WTC11 (cell line): ENCODE measurements around the gene MTPN. TPM values are rescaled to one million over a fixed set of nuclear protein-coding genes. Genes with fewer than 3 reads are reported as not detected.

Source experiments
- ATAC-seq: fragments of 200-7000 bp; cut with Tn5 transposase; 2 replicates; pipeline ENCODE4 v1.10.0; 2021; ENCODE audit warnings: mild to moderate bottlenecking, moderate library complexity
- CTCF ChIA-PET: fragments of 300-600 bp; sonication (Branson Sonifier 250); formaldehyde crosslinking; loops from one replicate; lab custom pipeline; 2021; ENCODE audit warnings: antibody characterized with exemption; lab: Charles Lee
- POLR2A ChIA-PET: fragments of 350-600 bp; sonication (Branson Sonifier 250); formaldehyde crosslinking; loops from one replicate; lab custom pipeline; 2021; ENCODE audit warnings: antibody characterized with exemption; lab: Charles Lee
- DNase-seq: peaks from one replicate; pipeline ENCODE4 v3.0.0; 2021; ENCODE audit warnings: low spot score
- H3K27ac Mint-ChIP-seq: 2 replicates; pipeline ENCODE4 v1.8.0; 2021; ENCODE audit warnings: mixed read lengths
- H3K27me3 Mint-ChIP-seq: 2 replicates; pipeline ENCODE4 v1.8.0; 2021; ENCODE audit warnings: low read depth, mild to moderate bottlenecking, moderate library complexity, mixed read lengths
- H3K36me3 Mint-ChIP-seq: 2 replicates; pipeline ENCODE4 v1.8.0; 2021; ENCODE audit warnings: mixed read lengths
- H3K4me1 Mint-ChIP-seq: 2 replicates; pipeline ENCODE4 v1.8.0; 2022; ENCODE audit warnings: mixed read lengths
- H3K4me3 Mint-ChIP-seq: 2 replicates; pipeline ENCODE4 v1.8.0; 2021; ENCODE audit warnings: mild to moderate bottlenecking, moderate library complexity, mixed read lengths
- H3K9me3 Mint-ChIP-seq: 2 replicates; pipeline ENCODE4 v1.8.0; 2021; ENCODE audit warnings: mixed read lengths
- ATF1 ChIP-seq: sonication (generic); formaldehyde crosslinking; IDR thresholded peaks from 2 replicates; pipeline ENCODE4 v1.8.1; 2023; ENCODE audit warnings: mild to moderate bottlenecking, moderate library complexity, missing genetic modification reagents
- CREB1 ChIP-seq: sonication (generic); formaldehyde crosslinking; IDR thresholded peaks from 2 replicates; pipeline ENCODE4 v1.8.0; 2023; ENCODE audit warnings: mild to moderate bottlenecking, missing genetic modification reagents
- GABPB1 ChIP-seq: sonication (generic); formaldehyde crosslinking; IDR thresholded peaks from 2 replicates; pipeline ENCODE4 v1.8.1; 2023; ENCODE audit warnings: mild to moderate bottlenecking, missing genetic modification reagents
- NFATC4 ChIP-seq: fragments of 250-450 bp; sonication (Bioruptor Pico); IDR thresholded peaks from 2 replicates; pipeline ENCODE4 v1.9.0; 2021; ENCODE audit warnings: mild to moderate bottlenecking
- NFE2L1 ChIP-seq: sonication (generic); formaldehyde crosslinking; IDR thresholded peaks from 2 replicates; pipeline ENCODE4 v1.8.1; 2023; ENCODE audit warnings: missing genetic modification reagents
- NR2C2 ChIP-seq: sonication (generic); formaldehyde crosslinking; IDR thresholded peaks from 2 replicates; pipeline ENCODE4 v1.8.0; 2022; ENCODE audit warnings: mild to moderate bottlenecking, missing genetic modification reagents
- NR3C1 ChIP-seq: sonication (generic); formaldehyde crosslinking; conservative IDR thresholded peaks from 2 replicates; pipeline ENCODE4 v1.8.1; 2023; ENCODE audit warnings: low read depth, mild to moderate bottlenecking, missing genetic modification reagents
- SMAD3 ChIP-seq: sonication (generic); formaldehyde crosslinking; IDR thresholded peaks from 2 replicates; pipeline ENCODE4 v1.8.0; 2022; ENCODE audit warnings: missing genetic modification reagents, mild to moderate bottlenecking, borderline replicate concordance
- TCF7 ChIP-seq: sonication (generic); formaldehyde crosslinking; IDR thresholded peaks from 2 replicates; pipeline ENCODE4 v1.8.0; 2022; ENCODE audit warnings: mild to moderate bottlenecking, low read depth, missing genetic modification reagents, moderate library complexity
- TEAD4 ChIP-seq: sonication (generic); formaldehyde crosslinking; IDR thresholded peaks from 2 replicates; pipeline ENCODE4 v1.8.0; 2022; ENCODE audit warnings: mild to moderate bottlenecking, missing genetic modification reagents
- ZBTB21 ChIP-seq: sonication (generic); formaldehyde crosslinking; IDR thresholded peaks from 2 replicates; pipeline ENCODE4 v1.8.1; 2023; ENCODE audit warnings: mild to moderate bottlenecking, missing genetic modification reagents, borderline replicate concordance
- ZNF138 ChIP-seq: sonication (generic); formaldehyde crosslinking; conservative IDR thresholded peaks from 2 replicates; pipeline ENCODE4 v1.8.1; 2022; ENCODE audit warnings: mild to moderate bottlenecking, moderate library complexity, missing genetic modification reagents
- ZNF219 ChIP-seq: sonication (generic); formaldehyde crosslinking; IDR thresholded peaks from 2 replicates; pipeline ENCODE4 v1.8.0; 2023; ENCODE audit warnings: missing genetic modification reagents, mild to moderate bottlenecking, borderline replicate concordance
- ZNF232 ChIP-seq: sonication (generic); formaldehyde crosslinking; IDR thresholded peaks from 2 replicates; pipeline ENCODE4 v1.8.0; 2022; ENCODE audit warnings: mild to moderate bottlenecking, missing genetic modification reagents
- ZNF317 ChIP-seq: sonication (generic); formaldehyde crosslinking; IDR thresholded peaks from 2 replicates; pipeline ENCODE4 v1.8.1; 2023; ENCODE audit warnings: low read depth, mild to moderate bottlenecking, moderate library complexity, missing genetic modification reagents, borderline replicate concordance
- ZNF671 ChIP-seq: fragments of 250-450 bp; sonication (Bioruptor Pico); IDR thresholded peaks from 2 replicates; pipeline ENCODE4 v1.8.0; 2021; ENCODE audit warnings: mild to moderate bottlenecking
- total RNA-seq: library from RNA; stranded (reverse); gene quantifications from 3 replicates; pipeline ENCODE4 v1.2.3, GENCODE V29; 2021
- TF ChIP-seq, protein P1 (sequence below): fragments of 250-450 bp; sonication (Bioruptor Pico); IDR thresholded peaks from 2 replicates; pipeline ENCODE4 v1.9.0; 2021; ENCODE audit warnings: moderate library complexity, mild to moderate bottlenecking, inconsistent platforms, borderline replicate concordance
- TF ChIP-seq, protein P2 (sequence below): sonication (generic); formaldehyde crosslinking; IDR thresholded peaks from 2 replicates; pipeline ENCODE4 v1.8.0; 2023; ENCODE audit warnings: missing genetic modification reagents
- TF ChIP-seq, protein P3 (sequence below): sonication (generic); formaldehyde crosslinking; IDR thresholded peaks from 2 replicates; pipeline ENCODE4 v1.8.0; 2022; ENCODE audit warnings: mild to moderate bottlenecking, missing genetic modification reagents
- TF ChIP-seq, protein P4 (sequence below): sonication (generic); formaldehyde crosslinking; IDR thresholded peaks from 2 replicates; pipeline ENCODE4 v1.8.1; 2023; ENCODE audit warnings: mild to moderate bottlenecking, missing genetic modification reagents
- TF ChIP-seq, protein P5 (sequence below): sonication (generic); formaldehyde crosslinking; IDR thresholded peaks from 2 replicates; pipeline ENCODE4 v1.8.0; 2023; ENCODE audit warnings: missing genetic modification reagents, mild to moderate bottlenecking, borderline replicate concordance
- TF ChIP-seq, protein P6 (sequence below): sonication (generic); formaldehyde crosslinking; IDR thresholded peaks from 2 replicates; pipeline ENCODE4 v1.8.1; 2022; ENCODE audit warnings: mild to moderate bottlenecking, missing genetic modification reagents, moderate library complexity, borderline replicate concordance

The MTPN gene
- total RNA-seq, 1 experiment from 2014 or later: 92.5 TPM

DNA sequence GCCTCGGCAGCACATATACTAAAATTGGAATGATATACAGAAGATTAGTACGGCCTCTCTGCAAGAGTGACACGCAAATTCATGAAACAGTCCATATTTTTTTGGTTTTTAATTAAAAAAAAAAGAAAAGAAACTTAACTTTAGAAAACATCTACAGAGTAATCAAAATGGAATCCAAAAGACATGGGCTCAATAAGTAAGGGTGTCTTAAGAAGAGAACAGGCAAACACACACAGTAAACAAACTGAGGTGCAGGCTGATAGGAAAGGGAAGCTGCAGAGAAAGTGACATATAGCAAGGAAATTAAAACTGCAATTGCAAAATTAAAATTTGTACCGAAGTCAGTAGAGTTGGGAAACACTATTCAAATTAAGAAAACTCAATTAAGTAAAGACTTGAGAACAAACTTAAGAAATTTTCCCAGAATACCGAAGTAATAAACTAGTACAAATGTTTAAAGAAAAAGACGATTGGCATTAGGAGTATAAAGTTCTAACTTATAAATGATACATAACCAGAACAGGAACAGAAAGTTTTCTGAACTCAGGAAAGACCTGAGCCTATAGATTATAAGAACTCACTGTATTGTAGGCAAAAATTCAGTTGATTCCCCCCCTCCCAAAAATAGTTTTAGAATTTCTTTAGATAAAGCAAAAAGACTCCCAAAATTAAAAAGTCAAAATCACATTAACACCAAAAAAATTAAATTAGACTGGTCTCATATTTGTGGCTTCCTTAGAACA lies 16.3 kb downstream of the MTPN start (continued):
- TF ChIP-seq ZNF219 (CRISPR knock-in tag): no peak
- TF ChIP-seq, protein P1, sequence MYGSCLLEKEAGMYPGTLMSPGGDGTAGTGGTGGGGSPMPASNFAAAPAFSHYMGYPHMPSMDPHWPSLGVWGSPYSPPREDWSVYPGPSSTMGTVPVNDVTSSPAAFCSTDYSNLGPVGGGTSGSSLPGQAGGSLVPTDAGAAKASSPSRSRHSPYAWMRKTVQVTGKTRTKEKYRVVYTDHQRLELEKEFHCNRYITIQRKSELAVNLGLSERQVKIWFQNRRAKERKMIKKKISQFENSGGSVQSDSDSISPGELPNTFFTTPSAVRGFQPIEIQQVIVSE (CRISPR knock-in tag): no peak

DNA sequence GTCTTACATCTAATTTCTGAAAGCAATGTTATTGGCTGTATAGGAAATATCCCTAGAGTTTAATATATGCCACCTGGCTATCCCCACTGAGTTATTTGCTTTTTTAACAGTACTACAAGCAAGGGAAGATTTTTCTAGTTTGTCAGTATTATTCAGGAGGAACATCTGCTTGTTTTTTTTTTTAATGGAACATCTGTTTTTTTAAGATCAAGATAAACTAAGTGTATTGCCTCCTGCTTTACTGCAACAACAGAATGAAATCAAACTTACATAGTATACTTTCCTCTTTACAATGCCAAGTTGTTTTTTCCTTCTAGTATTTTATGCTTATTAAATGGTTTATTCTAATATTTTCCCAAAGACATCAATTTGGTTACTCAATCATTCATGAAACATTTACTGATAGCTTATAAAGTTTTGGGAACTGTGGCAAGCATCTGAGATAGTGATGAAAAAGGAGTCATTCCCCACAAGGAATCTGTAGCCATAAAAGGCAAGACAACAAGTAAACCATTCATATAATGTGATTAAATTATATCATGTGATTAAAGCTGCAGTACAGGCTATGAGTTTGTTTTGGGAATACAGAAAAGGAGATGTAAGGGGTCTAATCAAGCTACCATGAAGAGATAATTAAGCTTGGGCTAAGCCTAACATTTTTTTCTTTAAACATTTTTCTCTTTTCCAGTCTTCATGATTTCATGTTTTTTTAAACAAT lies 17.4 kb downstream of the MTPN start:
- no peak overlapping the region for H3K27ac Mint-ChIP-seq
- TF ChIP-seq SMAD3: no peak
- TF ChIP-seq, protein P2, sequence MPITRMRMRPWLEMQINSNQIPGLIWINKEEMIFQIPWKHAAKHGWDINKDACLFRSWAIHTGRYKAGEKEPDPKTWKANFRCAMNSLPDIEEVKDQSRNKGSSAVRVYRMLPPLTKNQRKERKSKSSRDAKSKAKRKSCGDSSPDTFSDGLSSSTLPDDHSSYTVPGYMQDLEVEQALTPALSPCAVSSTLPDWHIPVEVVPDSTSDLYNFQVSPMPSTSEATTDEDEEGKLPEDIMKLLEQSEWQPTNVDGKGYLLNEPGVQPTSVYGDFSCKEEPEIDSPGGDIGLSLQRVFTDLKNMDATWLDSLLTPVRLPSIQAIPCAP (CRISPR knock-in tag): no peak
- TF ChIP-seq ZNF671 (CRISPR knock-in tag): no peak
- no peak for TF ChIP-seq ZNF317 (CRISPR knock-in tag)
- TF ChIP-seq, all 79 proteins: peak for 0
- H3K4me1 Mint-ChIP-seq: peaks cover 5% of the 10 kb centered on the region; the same call in 1 of the 2 replicates
- H3K9me3 Mint-ChIP-seq: no peaks in the 10 kb centered on the region
- no peaks in the 10 kb centered on the region for H3K27me3 Mint-ChIP-seq
- H3K4me3 Mint-ChIP-seq: no peak overlapping the region
- ATAC-seq: no peak
- H3K36me3 Mint-ChIP-seq: no peaks in the 10 kb centered on the region
- no peak for DNase-seq
- ChIA-PET POLR2A (no interaction called here), CTCF (no interaction called here)

DNA sequence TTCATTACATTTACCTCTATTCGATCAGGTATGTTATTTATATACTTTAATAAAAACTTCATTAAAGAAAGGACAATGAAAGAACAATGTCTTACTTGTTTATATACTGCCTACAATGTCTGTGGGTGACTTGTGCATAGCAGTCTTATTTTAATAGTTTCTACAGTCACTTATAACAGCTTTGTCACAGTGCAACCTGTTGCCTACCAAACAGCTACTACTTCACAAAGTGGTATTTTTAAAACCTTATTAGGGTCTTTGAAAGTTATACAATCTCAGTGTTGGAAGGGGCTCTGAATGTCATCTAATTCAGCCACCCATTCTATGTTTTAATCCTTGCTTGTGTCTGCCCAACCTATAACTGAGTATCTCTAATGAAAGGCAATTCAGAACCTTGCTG lies 19.0 kb downstream of the MTPN start:
- CTCF ChIA-PET: no interaction called here
- POLR2A ChIA-PET: no interaction called here
- no peak for TF ChIP-seq NR2C2 (CRISPR knock-in tag)
- TF ChIP-seq, protein P3, sequence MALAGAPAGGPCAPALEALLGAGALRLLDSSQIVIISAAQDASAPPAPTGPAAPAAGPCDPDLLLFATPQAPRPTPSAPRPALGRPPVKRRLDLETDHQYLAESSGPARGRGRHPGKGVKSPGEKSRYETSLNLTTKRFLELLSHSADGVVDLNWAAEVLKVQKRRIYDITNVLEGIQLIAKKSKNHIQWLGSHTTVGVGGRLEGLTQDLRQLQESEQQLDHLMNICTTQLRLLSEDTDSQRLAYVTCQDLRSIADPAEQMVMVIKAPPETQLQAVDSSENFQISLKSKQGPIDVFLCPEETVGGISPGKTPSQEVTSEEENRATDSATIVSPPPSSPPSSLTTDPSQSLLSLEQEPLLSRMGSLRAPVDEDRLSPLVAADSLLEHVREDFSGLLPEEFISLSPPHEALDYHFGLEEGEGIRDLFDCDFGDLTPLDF (CRISPR knock-in tag): no peak
- no peak for TF ChIP-seq ZNF138 (CRISPR knock-in tag)
- TF ChIP-seq TEAD4 (CRISPR knock-in tag): no peak
- no peak for TF ChIP-seq ATF1 (CRISPR knock-in tag)
- TF ChIP-seq, protein P4, sequence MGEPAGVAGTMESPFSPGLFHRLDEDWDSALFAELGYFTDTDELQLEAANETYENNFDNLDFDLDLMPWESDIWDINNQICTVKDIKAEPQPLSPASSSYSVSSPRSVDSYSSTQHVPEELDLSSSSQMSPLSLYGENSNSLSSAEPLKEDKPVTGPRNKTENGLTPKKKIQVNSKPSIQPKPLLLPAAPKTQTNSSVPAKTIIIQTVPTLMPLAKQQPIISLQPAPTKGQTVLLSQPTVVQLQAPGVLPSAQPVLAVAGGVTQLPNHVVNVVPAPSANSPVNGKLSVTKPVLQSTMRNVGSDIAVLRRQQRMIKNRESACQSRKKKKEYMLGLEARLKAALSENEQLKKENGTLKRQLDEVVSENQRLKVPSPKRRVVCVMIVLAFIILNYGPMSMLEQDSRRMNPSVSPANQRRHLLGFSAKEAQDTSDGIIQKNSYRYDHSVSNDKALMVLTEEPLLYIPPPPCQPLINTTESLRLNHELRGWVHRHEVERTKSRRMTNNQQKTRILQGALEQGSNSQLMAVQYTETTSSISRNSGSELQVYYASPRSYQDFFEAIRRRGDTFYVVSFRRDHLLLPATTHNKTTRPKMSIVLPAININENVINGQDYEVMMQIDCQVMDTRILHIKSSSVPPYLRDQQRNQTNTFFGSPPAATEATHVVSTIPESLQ (CRISPR knock-in tag): no peak
- TF ChIP-seq, protein P5, sequence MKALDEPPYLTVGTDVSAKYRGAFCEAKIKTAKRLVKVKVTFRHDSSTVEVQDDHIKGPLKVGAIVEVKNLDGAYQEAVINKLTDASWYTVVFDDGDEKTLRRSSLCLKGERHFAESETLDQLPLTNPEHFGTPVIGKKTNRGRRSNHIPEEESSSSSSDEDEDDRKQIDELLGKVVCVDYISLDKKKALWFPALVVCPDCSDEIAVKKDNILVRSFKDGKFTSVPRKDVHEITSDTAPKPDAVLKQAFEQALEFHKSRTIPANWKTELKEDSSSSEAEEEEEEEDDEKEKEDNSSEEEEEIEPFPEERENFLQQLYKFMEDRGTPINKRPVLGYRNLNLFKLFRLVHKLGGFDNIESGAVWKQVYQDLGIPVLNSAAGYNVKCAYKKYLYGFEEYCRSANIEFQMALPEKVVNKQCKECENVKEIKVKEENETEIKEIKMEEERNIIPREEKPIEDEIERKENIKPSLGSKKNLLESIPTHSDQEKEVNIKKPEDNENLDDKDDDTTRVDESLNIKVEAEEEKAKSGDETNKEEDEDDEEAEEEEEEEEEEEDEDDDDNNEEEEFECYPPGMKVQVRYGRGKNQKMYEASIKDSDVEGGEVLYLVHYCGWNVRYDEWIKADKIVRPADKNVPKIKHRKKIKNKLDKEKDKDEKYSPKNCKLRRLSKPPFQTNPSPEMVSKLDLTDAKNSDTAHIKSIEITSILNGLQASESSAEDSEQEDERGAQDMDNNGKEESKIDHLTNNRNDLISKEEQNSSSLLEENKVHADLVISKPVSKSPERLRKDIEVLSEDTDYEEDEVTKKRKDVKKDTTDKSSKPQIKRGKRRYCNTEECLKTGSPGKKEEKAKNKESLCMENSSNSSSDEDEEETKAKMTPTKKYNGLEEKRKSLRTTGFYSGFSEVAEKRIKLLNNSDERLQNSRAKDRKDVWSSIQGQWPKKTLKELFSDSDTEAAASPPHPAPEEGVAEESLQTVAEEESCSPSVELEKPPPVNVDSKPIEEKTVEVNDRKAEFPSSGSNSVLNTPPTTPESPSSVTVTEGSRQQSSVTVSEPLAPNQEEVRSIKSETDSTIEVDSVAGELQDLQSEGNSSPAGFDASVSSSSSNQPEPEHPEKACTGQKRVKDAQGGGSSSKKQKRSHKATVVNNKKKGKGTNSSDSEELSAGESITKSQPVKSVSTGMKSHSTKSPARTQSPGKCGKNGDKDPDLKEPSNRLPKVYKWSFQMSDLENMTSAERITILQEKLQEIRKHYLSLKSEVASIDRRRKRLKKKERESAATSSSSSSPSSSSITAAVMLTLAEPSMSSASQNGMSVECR (CRISPR knock-in tag): no peak
- TF ChIP-seq, protein P6, sequence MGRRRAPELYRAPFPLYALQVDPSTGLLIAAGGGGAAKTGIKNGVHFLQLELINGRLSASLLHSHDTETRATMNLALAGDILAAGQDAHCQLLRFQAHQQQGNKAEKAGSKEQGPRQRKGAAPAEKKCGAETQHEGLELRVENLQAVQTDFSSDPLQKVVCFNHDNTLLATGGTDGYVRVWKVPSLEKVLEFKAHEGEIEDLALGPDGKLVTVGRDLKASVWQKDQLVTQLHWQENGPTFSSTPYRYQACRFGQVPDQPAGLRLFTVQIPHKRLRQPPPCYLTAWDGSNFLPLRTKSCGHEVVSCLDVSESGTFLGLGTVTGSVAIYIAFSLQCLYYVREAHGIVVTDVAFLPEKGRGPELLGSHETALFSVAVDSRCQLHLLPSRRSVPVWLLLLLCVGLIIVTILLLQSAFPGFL: no peak
- no peak for TF ChIP-seq CREB1
- no peak for TF ChIP-seq ZBTB21 (CRISPR knock-in tag)
- no peak for TF ChIP-seq TCF7
- no peak for TF ChIP-seq NFE2L1 (CRISPR knock-in tag)
- no peak for TF ChIP-seq ZNF232
- TF ChIP-seq GABPB1 (CRISPR knock-in tag): no peak
- no peak for TF ChIP-seq ZNF671 (CRISPR knock-in tag)
- TF ChIP-seq NFATC4: no peak
- no peak for TF ChIP-seq NR3C1 (CRISPR knock-in tag)
- Mint-ChIP-seq H3K27ac (no peak overlapping the region), H3K36me3 (no peaks in the 10 kb centered on the region), H3K9me3 (no peaks in the 10 kb centered on the region), H3K27me3 (no peaks in the 10 kb centered on the region), H3K4me1 (peaks cover 5% of the 10 kb centered on the region; the same call in 1 of the 2 replicates), H3K4me3 (no peak overlapping the region)
- DNase-seq: no peak
- ATAC-seq: no peak
